ENCODE measurements around the gene TSPAN9.

TSPAN9 gene

GRCh38 chr12:3303410-3304136, 226.4 kb downstream of the TSPAN9 start:
- peak; percentile 42 for TF ChIP-seq CTCF (conservative IDR thresholded peaks at IDR 0.05; ENCODE audit: low read depth, low read length)

GRCh38 chr12:3304436-3305165, 227.4 kb downstream of the TSPAN9 start:
- DNase-seq (ENCODE audit: low read depth) = peak; percentile 70
- no peak for TF ChIP-seq CTCF (conservative IDR thresholded peaks at IDR 0.05; ENCODE audit: low read depth, low read length)
- no peak overlapping the region for H3K4me3 ChIP-seq (ENCODE audit: low read depth, low read length)

More at GRCh38 chr12:3303410-3304136, 226.4 kb downstream of the TSPAN9 start:
- peak; percentile 22 for DNase-seq (ENCODE audit: low read depth)
- H3K4me3 ChIP-seq (ENCODE audit: low read depth, low read length) = no peak overlapping the region

GRCh38 chr12:3305464-3305863, 228.3 kb downstream of the TSPAN9 start:
- no peak for TF ChIP-seq CTCF (conservative IDR thresholded peaks at IDR 0.05; ENCODE audit: low read depth, low read length)
- no peak for DNase-seq (ENCODE audit: low read depth)
- H3K4me3 ChIP-seq (ENCODE audit: low read depth, low read length) = no peak overlapping the region

- no peak overlapping the region for H3K4me3 ChIP-seq (ENCODE audit: low read depth, low read length)
- TF ChIP-seq CTCF (conservative IDR thresholded peaks at IDR 0.05; ENCODE audit: low read depth, low read length) = no peak
- no peak for DNase-seq (ENCODE audit: low read depth)
These were observed 228.9 kb downstream of the TSPAN9 start for GRCh38 chr12:3305904-3306619.

GRCh38 chr12:3307389-3307788, 230.2 kb downstream of the TSPAN9 start:
- TF ChIP-seq CTCF (conservative IDR thresholded peaks at IDR 0.05; ENCODE audit: low read depth, low read length) = no peak
- no peak overlapping the region for H3K4me3 ChIP-seq (ENCODE audit: low read depth, low read length)
- no peak for DNase-seq (ENCODE audit: low read depth)

- H3K4me3 ChIP-seq (ENCODE audit: low read depth, low read length) = no peak overlapping the region
- TF ChIP-seq CTCF (conservative IDR thresholded peaks at IDR 0.05; ENCODE audit: low read depth, low read length) = no peak
- DNase-seq (ENCODE audit: low read depth) = no peak
These were observed 230.9 kb downstream of the TSPAN9 start for GRCh38 chr12:3308063-3308462.
